ENCODE results near the gene FBXO9.

- TF ChIP-seq CTCF (IDR thresholded peaks at IDR 0.05; ENCODE audit: control extremely low read depth in 1 of 3, insufficient read depth in 1 of 3, low read depth in 1 of 3, low read length in 3 of 3) (no peak), TEAD4 (IDR thresholded peaks at IDR 0.05; ENCODE audit: low read depth, low read length) (no peak), BRCA1 (IDR thresholded peaks at IDR 0.05; ENCODE audit: low read depth, low read length) (no peak)
Observed at GRCh38 chr6:53136000-53136609, 70.9 kb downstream of the FBXO9 start.
